ENCODE results near the gene EBF4. TPM values are rescaled to one million over a fixed set of nuclear protein-coding genes. Genes with fewer than 3 reads are reported as not detected.

Gene EBF4
- total and polyA plus RNA-seq, 12 donors: 1.6 to 29.7 (median 10.2) TPM

DNA sequence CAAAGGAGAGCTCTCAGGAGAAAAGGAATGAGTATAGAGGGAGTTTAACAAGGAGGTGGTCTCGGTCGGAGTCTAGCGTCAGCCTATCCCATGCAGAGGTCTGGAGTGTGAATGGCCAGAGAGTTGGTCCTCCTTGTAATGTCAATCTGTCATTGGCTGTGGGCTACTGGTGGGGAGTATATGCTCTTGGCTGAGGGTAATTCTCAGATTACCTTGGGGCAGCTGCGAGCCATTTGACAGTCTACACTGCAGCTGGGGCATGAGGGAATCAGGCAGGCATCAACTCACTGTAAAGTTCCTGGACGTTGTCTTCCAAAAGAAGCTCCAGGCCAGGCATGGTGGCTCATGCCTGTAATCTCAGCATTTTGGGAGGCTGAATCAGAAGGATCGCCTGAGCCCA is 48.1 kb downstream of the EBF4 start:
- WGBS, 4 donors: 77 to 88% (median 81%) methylated on average over 5 to 6 of the region's 6 CpGs
- Histone ChIP-seq H3K27me3 (no peaks in the 10 kb centered on the region), H3K4me1 (replicated peaks in 1 of 2) (no peaks in the 10 kb centered on the region), H3K9me3 (replicated peaks in 1 of 3) (no peaks in the 10 kb centered on the region), H3K36me3 (replicated peaks in 1 of 2) (no peaks in the 10 kb centered on the region), H3K4me3 (no peak overlapping the region), H3K27ac (no peak overlapping the region)
- intact Hi-C loops (cut with DNase I): no loop called here
- DNase-seq: peak in 1 of 7 donors; percentile 10
- no peak for TF ChIP-seq CTCF (IDR thresholded peaks at IDR 0.05)
- TF ChIP-seq POLR2A (IDR thresholded peaks at IDR 0.05): no peak

- TF ChIP-seq POLR2A (IDR thresholded peaks at IDR 0.05) (no peak), CTCF (IDR thresholded peaks at IDR 0.05) (no peak)
- no peaks in the 10 kb centered on the region for H3K9me3 ChIP-seq (replicated peaks in 1 of 3)
- H3K36me3 ChIP-seq (replicated peaks in 1 of 2): no peaks in the 10 kb centered on the region
- H3K27ac ChIP-seq: no peak overlapping the region
- WGBS, 4 donors: 55 to 71% (median 58%) methylated on average over 3 of the region's 3 CpGs
- no peak for DNase-seq
- H3K27me3 ChIP-seq: no peaks in the 10 kb centered on the region
- intact Hi-C loops (cut with DNase I): no loop called here
- H3K4me1 ChIP-seq (replicated peaks in 1 of 2): no peaks in the 10 kb centered on the region
- H3K4me3 ChIP-seq: no peak overlapping the region
Observed at GRCh38 chr20:2741463-2741862, 48.9 kb downstream of the EBF4 start.

DNA sequence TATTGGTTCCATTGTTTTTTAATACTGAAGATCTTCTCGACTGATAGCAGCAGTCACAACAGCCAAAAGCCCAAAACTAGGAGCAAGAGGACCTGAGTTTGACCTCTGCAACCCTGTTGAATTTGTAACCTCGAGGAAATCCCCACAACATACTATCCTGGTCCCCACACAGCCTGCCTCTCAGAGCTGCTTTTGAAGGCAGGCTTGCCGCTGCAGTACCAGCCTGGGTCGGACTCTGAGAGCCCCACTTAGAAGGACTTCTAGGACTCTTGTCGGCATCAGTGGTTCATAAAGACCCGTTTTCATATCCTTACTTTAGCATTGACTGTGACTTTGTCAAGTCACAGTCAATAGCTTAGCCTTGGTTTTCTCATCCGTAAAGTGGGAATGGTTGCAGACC is 49.3 kb downstream of the EBF4 start:
- DNase-seq: peak in 1 of 7 donors; percentile 14
- Histone ChIP-seq H3K27ac (no peak overlapping the region), H3K36me3 (replicated peaks in 1 of 2) (no peaks in the 10 kb centered on the region), H3K4me3 (no peak overlapping the region), H3K9me3 (replicated peaks in 1 of 3) (no peaks in the 10 kb centered on the region), H3K4me1 (replicated peaks in 1 of 2) (no peaks in the 10 kb centered on the region), H3K27me3 (no peaks in the 10 kb centered on the region)
- intact Hi-C loops (cut with DNase I): no loop called here
- no peak for TF ChIP-seq CTCF (IDR thresholded peaks at IDR 0.05)
- TF ChIP-seq POLR2A (IDR thresholded peaks at IDR 0.05): no peak
- WGBS, 4 donors: 79 to 89% (median 83%) methylated on average over 7 of the region's 7 CpGs

DNA sequence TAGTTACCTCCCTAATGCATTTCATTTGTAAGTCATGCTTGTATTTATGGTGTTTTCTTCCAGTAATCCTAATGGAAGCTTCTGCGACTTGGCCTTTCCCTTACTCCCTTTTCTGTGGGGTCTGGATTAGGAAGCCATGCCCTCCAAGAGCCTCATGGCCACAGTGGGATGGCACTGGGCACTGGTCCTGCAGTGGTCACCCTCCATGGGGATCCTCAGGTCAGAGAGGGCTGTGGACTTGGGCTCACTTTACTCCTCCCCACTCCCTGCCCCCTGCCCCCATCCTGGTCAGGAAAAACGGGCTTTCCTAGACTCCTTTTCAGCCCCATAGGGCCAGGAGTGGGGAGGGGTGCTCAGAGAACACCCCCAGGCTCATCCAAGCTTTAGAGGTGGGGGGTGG is 49.9 kb downstream of the EBF4 start:
- intact Hi-C loops (cut with DNase I): no loop called here

More for the DNA sequence above, 49.9 kb downstream of the EBF4 start:
- Histone ChIP-seq H3K27ac (no peak overlapping the region), H3K36me3 (replicated peaks in 1 of 2) (no peaks in the 10 kb centered on the region), H3K4me1 (replicated peaks in 1 of 2) (no peaks in the 10 kb centered on the region), H3K4me3 (no peak overlapping the region), H3K9me3 (replicated peaks in 1 of 3) (no peaks in the 10 kb centered on the region), H3K27me3 (no peaks in the 10 kb centered on the region)
- peak in 1 of 7 donors; percentile 24 for DNase-seq
- TF ChIP-seq POLR2A (IDR thresholded peaks at IDR 0.05) (no peak), CTCF (IDR thresholded peaks at IDR 0.05) (no peak)
- 77 to 92% (median 80%) methylated on average over 1 to 2 of the region's 2 CpGs for WGBS, 4 donors
